ENCODE data around the gene LMF1.
A peak's percentile ranks its signal among the peaks of the same experiment; 100 is the strongest.

LMF1 gene

GRCh38 chr16:927931-928330, 42.9 kb downstream of the LMF1 start:
- no peak for DNase-seq

DNA sequence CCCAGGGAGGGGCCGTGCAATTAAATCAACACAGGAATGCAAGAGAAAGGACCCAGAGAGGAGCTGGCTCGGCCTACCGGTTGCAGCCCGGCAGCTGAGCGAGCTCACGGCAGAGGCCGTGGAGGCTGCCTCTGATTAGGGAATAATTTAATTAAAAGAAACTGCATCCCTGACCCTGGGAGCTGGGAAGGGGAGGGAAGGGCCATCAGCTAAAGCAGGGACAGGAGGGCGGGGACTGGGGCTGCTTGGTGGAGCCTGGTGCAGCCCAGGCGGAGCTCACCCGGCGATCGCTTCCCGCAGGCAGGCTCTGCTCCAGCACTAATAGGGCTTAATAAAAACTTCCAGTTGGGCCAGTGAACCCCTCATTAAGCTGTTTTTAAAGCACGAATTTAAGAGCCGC, 43.4 kb downstream of the LMF1 start:
- DNase-seq = no peak

DNA sequence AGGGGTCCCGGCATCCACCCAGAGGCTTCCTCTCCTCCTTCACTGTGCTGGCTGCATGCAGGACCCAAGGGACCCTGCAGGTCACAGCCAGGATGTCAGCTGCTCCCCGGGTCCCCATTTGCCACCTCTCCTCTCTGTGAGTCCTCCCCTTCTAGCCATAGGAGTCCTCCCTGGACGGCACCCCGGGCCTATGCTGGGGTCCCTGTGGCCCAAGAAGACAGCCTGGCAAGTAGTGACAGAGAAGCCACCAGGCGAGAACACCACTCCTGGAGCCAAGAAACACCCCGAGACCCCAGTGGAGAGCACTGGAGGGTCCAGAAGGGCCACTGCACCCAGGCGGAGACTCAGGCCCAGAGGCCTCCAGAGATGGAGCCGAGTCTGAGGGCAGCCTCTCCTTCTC, 44.1 kb downstream of the LMF1 start:
- DNase-seq = no peak

DNA sequence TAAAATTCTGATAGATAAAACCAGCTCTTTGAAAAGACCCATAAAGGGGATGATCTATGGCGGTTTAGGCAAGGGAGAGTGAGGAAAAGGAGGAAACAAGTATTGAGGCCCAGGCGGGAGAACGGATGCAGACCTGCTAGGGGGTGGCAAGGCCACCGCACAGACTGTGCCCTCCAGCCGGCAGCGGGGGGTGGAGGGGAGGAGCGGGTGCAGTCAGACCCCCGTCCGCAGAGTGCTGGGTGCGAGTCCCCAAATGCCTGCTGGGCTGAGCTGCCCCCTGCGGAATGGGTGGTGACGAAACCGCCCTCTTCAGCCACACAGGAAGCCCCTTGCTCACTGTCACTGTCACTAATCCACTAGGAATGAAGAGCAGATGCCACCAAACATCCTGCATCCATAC, 46.0 kb downstream of the LMF1 start:
- no peak for DNase-seq

- no peak for DNase-seq
These were observed 46.7 kb downstream of the LMF1 start for GRCh38 chr16:924063-924462.

DNA sequence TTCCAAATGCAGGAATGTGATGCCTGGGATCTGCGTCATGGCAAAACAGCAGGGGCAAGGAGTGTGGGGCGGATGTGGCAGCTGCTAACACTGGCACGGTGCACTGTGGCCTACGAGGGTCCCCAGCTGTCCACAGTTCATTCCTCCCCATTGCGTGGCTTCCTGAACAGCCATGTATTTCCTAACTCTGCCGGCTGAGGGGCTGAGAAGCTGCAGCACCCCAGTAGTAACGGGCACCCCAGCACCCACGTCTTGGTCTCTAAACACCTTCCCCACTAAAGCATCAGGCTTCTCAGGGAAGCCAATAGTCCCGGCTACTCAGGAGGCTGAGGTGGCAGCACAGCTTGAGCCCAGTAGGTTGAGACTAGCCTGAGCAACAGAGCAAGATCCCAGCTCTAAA, 47.6 kb downstream of the LMF1 start:
- no peak for DNase-seq

DNA sequence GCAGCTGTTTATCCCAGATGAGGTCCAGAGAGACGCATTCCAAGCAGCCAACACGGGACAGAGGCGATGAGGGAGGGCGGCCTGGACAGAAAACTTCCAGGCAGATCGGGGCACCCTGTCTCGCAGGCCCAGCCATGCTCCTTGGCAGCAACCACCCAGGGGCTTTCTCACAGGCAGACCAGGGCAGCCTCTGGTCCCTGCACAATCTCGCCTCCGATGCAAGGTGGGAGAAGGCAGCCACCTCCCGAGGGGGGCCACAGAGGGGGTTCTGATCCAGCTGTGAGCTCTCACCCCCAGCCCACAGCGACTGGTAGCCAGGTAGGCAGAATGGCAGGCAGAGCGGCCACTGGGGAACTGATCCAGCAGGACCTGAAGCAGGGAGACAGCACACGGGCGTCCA, 48.7 kb downstream of the LMF1 start:
- no peak for DNase-seq

- no peak for DNase-seq
These were observed 49.4 kb downstream of the LMF1 start for GRCh38 chr16:921321-921905.

DNA sequence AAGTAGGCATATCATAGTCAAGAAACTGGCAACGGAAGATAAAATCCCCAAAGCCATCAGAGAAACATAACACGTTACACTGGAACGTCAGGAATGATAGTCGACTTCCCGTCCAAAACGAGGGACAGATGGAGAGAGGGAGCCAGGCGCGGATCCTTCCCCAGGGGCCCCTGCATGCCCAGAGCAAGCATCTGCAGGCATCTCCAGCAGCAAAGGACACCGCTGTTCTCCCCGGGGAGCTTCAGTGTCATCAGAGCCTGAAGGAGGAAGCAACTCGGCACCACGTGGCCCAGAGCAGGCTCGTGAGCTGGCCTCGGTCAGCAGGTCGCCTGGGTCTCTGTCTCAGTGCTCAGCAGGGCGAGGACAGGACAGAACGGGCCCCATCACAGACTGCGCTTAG, 50.1 kb downstream of the LMF1 start:
- DNase-seq = no peak

- no peak for DNase-seq
These were observed 50.6 kb downstream of the LMF1 start for GRCh38 chr16:920051-920681.

DNA sequence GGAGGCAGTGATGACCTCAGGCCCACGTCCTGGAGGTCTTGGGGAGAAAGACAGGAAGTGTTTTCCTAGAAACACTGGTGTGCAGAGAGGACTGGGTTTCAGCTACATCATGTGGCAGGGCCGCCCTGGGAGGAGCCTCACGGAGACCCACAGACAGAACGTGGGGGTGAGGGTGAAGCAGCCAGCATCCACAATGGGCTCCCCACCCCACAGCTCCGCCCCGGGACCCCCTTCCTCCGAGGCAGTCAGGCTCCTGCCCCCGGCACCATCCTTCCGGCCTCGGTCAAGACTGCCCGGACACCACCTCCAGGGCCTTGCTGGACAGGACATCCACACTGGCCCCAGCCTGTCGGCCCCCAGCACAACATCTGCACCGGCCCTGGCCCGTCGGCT, 51.1 kb downstream of the LMF1 start:
- no peak for DNase-seq

- no peak for DNase-seq
These were observed 51.8 kb downstream of the LMF1 start for GRCh38 chr16:918741-919657.

GRCh38 chr16:918068-918467, 52.7 kb downstream of the LMF1 start:
- DNase-seq = no peak

DNA sequence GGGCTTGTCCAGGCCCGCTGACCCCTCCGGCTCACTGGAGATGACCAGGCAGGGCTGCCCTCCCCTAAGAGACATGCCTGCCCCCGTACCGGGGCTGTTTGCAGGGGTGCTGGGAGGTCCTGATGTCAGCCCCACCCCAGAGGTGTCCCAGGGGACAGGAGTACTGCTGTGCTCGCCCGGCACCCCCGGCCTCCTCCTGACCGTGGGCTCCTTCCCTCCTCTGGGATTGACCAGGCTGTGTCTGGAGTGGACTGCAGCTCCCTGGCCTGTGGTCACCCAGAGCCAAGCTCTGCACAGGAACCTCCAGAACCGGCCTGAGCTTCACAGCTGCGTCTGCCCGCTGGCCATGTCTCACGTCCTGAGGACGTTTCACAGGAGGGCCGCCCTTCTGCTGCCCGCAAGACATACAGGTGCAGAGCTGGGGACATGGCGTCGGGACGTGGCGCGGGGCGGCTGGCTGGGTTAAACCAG, 53.2 kb downstream of the LMF1 start:
- DNase-seq = no peak

DNA sequence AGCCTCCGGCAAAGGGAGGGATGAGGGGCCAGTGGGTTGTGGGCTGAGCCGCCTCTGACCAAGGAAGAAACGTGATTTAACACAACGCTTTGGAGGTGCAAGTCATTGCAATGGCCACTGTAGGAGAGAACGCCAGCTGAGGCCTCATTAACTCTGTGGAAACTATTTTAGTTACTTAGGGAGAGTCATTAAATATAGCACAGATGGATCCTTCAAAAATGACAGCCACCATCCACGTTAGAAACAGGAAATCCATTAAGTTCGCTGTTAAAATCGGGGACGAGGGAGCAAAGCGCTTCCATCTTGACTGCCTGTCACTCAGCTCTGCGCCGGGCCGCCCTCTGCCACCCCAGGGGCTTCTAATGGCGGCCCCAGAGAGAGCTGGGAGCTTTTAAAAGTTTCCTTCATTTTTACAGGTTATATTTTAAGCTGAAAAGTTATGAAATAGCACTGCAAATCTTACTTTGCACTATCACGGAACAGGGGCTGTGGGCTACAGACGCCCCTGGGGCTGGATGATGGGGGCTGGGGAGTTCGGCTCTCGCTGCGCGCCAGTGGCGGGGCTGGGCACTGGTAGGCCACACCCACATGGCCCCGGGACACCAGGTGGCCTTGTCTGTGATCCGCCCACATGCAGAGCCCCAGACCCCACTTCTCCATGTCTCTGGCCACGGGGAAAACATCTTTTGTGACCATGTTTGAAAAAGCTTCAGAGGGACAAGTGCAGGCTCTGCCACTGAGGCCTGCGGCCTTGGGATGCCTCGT, 54.6 kb downstream of the LMF1 start:
- DNase-seq = no peak

DNA sequence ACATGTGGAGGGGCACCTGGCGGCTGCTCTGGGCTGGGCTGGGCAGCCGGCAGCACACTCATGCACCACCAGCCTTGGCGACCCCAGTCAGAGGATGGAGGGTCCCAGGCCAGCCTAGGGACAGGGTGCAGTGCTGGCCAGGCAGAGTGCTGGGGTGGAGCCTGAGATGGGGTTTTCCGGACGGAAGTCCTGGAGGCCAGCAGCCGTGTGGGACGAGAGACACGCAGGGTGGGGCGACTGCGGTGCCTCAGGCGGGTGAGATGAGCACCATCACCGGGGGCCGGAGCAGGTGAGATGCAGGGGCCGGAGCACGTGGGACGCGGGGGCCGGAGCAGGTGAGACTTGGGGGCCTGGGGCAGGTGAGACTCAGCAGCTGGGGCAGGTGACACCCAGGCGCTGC, 55.2 kb downstream of the LMF1 start:
- no peak for DNase-seq

- peak; percentile 4 to 15 for DNase-seq
These were observed 56.3 kb downstream of the LMF1 start for GRCh38 chr16:914440-914839.

- DNase-seq = no peak
These were observed 56.9 kb downstream of the LMF1 start for GRCh38 chr16:913817-914439.

GRCh38 chr16:912684-913613, 57.8 kb downstream of the LMF1 start:
- DNase-seq = no peak

DNA sequence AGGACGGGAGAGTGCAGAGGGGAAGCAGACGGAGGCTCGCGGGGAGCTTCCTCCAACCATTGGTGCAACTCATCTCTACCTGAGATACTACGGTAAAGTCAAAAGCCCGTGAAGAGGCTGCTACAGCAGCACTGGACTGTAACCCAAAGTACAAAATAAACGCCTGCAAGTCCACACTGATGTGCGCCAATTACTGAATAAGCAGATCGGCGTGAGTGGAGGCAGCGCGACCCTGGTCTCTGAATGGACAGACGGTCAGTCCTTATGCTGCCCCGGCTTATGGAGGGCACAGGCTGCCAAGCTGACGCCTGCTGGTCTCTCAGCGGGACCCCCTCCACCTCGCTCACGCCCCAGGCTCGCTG, 58.5 kb downstream of the LMF1 start:
- no peak for DNase-seq

DNA sequence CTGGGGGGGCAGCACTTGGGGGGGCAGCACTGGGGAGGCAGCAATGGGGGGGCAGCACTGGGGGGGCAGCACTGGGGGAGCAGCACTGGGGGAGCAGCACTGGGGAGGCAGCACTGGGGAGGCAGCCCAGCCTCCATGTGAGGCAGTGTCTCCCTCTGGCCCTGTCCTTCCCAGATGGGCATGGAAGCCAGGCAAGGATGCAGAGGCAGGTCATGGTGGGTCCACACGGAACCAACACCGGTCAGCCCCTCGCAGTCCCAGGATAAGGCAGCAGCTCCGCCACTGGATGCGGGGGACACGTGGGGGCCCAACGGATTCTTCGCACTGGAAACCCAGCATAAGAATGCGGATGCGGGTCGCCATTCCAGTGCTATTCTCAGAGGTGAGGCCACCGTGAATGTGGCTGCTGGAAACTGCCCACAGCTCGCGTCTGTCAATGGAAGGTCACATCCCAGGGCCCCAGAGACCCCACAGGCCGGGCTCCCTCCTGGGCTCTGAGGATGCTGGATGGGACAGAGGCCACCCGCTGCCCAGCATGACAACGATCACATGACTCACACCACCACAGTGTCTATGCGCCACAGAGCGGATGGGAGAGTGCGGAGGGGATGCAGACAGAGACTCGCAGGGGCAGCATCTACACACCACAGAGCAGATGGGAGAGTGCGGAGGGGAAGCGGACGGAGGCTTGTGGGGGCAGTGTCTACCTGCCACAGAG, 59.0 kb downstream of the LMF1 start:
- DNase-seq = no peak
